Retinal pigment epithelial cell (primary cell): ENCODE results near the gene KCNJ13.

ENCODE experiments used
- DNase-seq: peaks from one replicate; pipeline ENCODE4 v3.0.0-alpha.2; 2010; ENCODE audit warnings: low read depth
- H3K4me3 ChIP-seq: 2 replicates; pipeline ENCODE4 v1.5.1; 2011; ENCODE audit warnings: mild to moderate bottlenecking, low read length, control low read depth, moderate library complexity
- CTCF ChIP-seq: conservative IDR thresholded peaks from 2 replicates; pipeline ENCODE4 v1.5.1; 2011; ENCODE audit warnings: low read depth, low read length, control low read depth, inconsistent platforms

KCNJ13 gene

GRCh38 chr2:232800166-232800565 lies 23.8 kb upstream of the KCNJ13 start:
- DNase-seq = no peak
- H3K4me3 ChIP-seq = no peak overlapping the region
- no peak for TF ChIP-seq CTCF

- no peak for TF ChIP-seq CTCF
- DNase-seq = no peak
- no peak overlapping the region for H3K4me3 ChIP-seq
These were observed 21.8 kb upstream of the KCNJ13 start for GRCh38 chr2:232798187-232798586.

GRCh38 chr2:232795920-232796319 lies 19.6 kb upstream of the KCNJ13 start:
- TF ChIP-seq CTCF = no peak
- DNase-seq = no peak
- H3K4me3 ChIP-seq = no peak overlapping the region

GRCh38 chr2:232794981-232795380 lies 18.6 kb upstream of the KCNJ13 start:
- no peak for TF ChIP-seq CTCF
- no peak for DNase-seq
- no peak overlapping the region for H3K4me3 ChIP-seq

GRCh38 chr2:232793271-232793670 lies 16.9 kb upstream of the KCNJ13 start:
- peak; percentile 10 for DNase-seq
- no peak for TF ChIP-seq CTCF
- no peak overlapping the region for H3K4me3 ChIP-seq

- no peak for DNase-seq
- TF ChIP-seq CTCF = no peak
- no peak overlapping the region for H3K4me3 ChIP-seq
These were observed 15.2 kb upstream of the KCNJ13 start for GRCh38 chr2:232791518-232791917.

GRCh38 chr2:232789082-232789481 lies 12.7 kb upstream of the KCNJ13 start:
- no peak for DNase-seq
- no peak for TF ChIP-seq CTCF
- no peak overlapping the region for H3K4me3 ChIP-seq
